Measurements from ENCODE around the gene TANK. TPM values are rescaled to one million over a fixed set of nuclear protein-coding genes. Genes with fewer than 3 reads are reported as not detected.
"Not testable (repeated sequence)": the region's sequence is repeated elsewhere in the genome, so short reads cannot be mapped to it uniquely, and the experiment has no call there.

The TANK gene
- total and polyA plus RNA-seq, 5 donors, result 24.1 to 40.9 (median 26.9) TPM

DNA sequence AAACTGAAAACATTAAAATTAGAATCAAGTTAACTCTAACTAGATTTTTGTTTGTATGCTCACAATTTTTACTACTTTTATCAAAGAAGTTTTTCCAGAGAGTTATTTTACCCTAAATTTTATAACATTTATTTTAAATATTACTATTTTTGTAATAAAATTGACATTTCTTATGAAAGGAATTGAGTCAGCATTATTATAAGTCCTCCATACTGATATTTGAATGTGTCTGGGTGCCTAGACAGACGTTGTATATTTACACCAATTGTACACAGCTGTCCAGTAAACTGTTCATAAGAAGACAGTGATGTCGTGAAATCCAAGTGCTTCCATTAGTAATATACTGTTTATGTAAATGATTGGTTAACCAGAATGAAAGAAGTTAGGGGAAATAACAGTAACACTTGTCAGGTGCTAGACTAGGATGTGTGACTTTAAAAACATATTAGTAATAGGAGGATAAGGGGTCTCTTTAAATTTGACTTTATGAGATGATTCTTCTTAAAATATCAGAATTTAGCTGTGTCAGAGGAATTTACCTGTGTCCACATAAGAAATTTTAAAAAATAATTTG lies 73.7 kb downstream of the TANK start:
- Histone ChIP-seq H3K27ac (ENCODE audit: low read length) (no peak overlapping the region), H3K9me3 (ENCODE audit: control insufficient read depth, low read length) (no peaks in the 10 kb centered on the region), H3K4me3 (ENCODE audit: low read length) (no peak overlapping the region), H3K4me1 (ENCODE audit: control insufficient read depth, insufficient read depth, low read length) (peaks cover 2% of the 10 kb centered on the region), H3K27me3 (ENCODE audit: control insufficient read depth, insufficient read depth) (no peaks in the 10 kb centered on the region)
- no peak for ATAC-seq
- WGBS, result 89% methylated on average over 2 of the region's 2 CpGs
- intact Hi-C loops (cut with DNase I), result loop anchor here in 1 of 4 donors (5.0 kb wide), 1 partner anchor 38 kb away; no protein-coding TSS in a partner anchor
- DNase-seq, result no peak

DNA sequence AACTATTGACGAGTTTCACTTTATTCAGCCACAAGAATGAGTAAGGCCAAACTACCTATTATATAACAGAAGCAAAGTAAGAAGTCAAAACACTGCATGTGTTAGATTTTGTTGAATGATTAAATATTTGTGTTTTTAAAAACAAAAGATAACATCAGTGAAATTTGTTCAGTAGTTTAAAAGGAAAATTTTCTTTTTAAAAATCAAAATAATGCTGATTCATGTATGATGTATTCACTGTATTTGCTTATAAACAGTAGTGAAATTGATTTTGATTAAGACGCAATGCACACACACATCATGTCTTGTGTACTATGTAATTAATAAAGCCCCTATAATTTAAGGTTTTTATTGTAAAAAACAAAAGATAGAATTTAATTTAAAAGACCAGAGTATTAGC lies 74.4 kb downstream of the TANK start:
- 88% methylated on average over 2 of the region's 2 CpGs for WGBS
- Histone ChIP-seq H3K27me3 (ENCODE audit: control insufficient read depth, insufficient read depth) (no peaks in the 10 kb centered on the region), H3K4me1 (ENCODE audit: control insufficient read depth, insufficient read depth, low read length) (peaks cover 2% of the 10 kb centered on the region), H3K9me3 (ENCODE audit: control insufficient read depth, low read length) (no peaks in the 10 kb centered on the region), H3K4me3 (ENCODE audit: low read length) (no peak overlapping the region), H3K27ac (ENCODE audit: low read length) (no peak overlapping the region)
- DNase-seq (no peak), ATAC-seq (no peak)
- intact Hi-C loops (cut with DNase I), result loop anchor here in 1 of 4 donors (5.0 kb wide), 1 partner anchor 38 kb away; no protein-coding TSS in a partner anchor

DNA sequence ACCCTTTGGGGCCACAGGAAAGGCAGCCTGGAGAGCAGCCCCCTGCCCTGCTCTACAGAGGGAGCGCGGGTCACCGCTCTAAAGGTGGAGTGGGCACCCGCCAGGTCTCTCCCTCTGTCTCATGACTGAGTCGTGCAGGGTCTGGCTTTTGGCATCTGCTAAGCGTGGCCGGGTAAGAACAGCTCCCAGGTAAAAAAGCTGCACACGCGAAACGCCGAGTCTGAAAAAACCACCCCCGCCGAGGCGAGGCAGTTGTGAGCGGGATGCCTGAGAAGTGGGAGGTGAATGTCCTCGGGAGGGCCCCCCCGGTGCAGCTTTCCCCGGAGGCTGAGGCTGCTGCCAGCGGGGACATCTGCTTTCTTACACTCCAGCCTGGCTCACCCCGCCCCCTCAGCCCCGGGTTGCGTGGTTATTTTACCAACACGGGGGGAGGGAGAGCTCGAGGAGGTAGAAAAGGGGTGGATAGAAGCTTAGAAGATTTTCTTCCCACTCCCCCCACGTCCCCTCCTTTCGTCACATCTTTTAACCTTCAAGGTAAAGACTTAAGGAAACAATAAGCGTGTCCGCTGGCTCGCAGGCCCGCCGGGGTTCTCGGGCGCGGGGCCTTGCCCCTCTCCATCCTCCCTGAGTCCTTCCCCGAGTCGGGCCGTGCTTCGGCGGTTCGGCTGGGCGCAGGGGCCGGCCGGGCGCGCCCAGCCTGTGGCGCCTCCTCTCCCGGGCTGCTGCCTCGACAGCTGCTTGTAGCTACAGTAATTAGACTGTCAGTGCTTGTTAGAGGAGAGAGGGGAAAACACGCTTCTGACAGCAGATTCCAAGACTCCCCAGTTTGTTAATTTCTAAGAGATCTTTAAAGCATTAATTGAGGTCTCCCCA lies 77.4 kb downstream of the TANK start:
- Histone ChIP-seq H3K27me3 (ENCODE audit: control insufficient read depth, insufficient read depth) (no peaks in the 10 kb centered on the region), H3K9me3 (ENCODE audit: control insufficient read depth, low read length) (no peaks in the 10 kb centered on the region), H3K4me3 (ENCODE audit: low read length) (peak overlapping the region; percentile 77), H3K4me1 (ENCODE audit: control insufficient read depth, insufficient read depth, low read length) (peaks cover 2% of the 10 kb centered on the region), H3K27ac (ENCODE audit: low read length) (no peak overlapping the region)
- intact Hi-C loops (cut with DNase I), result no loop called here
- peak; percentile 88 for ATAC-seq
- WGBS, result 5% methylated on average over 49 of the region's 49 CpGs
- peak; percentile 49 to 80 (median 73) for DNase-seq

DNA sequence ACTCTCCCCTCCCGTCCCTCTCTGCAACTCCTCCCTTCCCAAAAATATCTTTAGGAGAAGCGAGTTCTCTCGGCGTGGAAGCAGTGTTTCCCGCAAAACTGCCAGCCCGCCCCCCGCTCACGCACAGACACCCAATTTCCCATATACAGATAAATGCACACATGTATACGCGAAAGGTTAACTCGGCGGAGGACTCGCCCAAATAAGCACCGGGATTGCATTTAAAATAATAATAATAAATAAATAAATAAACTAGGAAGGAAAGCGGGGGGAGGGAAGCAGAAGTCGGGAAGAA lies 78.0 kb downstream of the TANK start:
- Histone ChIP-seq H3K27ac (ENCODE audit: low read length) (no peak overlapping the region), H3K9me3 (ENCODE audit: control insufficient read depth, low read length) (no peaks in the 10 kb centered on the region)
- intact Hi-C loops (cut with DNase I), result no loop called here

DNA sequence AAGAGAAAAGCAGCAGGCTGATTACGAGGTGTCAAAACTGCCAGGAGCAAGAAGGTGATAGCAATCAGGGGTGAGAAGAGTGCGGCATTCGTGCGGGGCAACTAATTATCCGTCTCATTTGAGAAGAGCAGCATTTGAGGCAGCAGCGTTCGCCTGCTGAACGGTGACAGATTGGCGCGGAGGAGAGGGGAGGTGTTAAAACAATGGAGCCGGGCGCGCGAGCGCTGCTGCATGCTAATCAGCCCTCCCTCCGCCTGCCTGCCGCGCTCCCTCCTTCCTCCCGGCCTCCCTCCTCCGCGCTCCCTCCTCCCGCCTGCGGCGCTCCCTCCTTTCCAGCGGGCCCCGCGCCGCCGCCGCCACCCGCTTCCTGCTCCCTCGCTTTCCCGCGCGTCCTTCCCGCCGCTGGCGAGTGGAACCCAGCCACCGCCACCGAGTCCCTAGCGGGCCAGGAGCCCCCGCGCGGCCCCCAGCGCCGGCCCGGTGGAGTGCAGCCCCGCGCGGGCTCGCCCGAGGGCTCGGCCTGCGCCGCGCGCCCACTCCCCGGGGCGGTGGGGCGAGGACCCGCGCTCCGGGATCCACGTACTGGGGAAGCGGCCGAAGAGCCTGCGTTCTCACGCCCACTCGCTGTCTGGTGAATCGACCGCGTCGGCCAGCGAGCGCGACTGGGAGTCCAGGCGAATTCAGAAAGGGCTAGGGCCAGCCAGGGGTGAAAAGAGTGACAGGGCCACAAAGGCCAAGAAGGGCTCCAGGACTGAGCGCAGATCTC lies 78.5 kb downstream of the TANK start:
- H3K27me3 ChIP-seq (ENCODE audit: control insufficient read depth, insufficient read depth), result no peaks in the 10 kb centered on the region
- peak; percentile 63 to 89 (median 87) for DNase-seq
- intact Hi-C loops (cut with DNase I), result no loop called here

More for the DNA sequence above, 78.0 kb downstream of the TANK start:
- ATAC-seq, result no peak
- Histone ChIP-seq H3K4me3 (ENCODE audit: low read length) (peak overlapping the region; percentile 77), H3K27me3 (ENCODE audit: control insufficient read depth, insufficient read depth) (no peaks in the 10 kb centered on the region), H3K4me1 (ENCODE audit: control insufficient read depth, insufficient read depth, low read length) (peaks cover 2% of the 10 kb centered on the region)
- DNase-seq, result peak; percentile 10 to 48 (median 30)
- under 1% methylated on average over 16 of the region's 16 CpGs for WGBS

DNA sequence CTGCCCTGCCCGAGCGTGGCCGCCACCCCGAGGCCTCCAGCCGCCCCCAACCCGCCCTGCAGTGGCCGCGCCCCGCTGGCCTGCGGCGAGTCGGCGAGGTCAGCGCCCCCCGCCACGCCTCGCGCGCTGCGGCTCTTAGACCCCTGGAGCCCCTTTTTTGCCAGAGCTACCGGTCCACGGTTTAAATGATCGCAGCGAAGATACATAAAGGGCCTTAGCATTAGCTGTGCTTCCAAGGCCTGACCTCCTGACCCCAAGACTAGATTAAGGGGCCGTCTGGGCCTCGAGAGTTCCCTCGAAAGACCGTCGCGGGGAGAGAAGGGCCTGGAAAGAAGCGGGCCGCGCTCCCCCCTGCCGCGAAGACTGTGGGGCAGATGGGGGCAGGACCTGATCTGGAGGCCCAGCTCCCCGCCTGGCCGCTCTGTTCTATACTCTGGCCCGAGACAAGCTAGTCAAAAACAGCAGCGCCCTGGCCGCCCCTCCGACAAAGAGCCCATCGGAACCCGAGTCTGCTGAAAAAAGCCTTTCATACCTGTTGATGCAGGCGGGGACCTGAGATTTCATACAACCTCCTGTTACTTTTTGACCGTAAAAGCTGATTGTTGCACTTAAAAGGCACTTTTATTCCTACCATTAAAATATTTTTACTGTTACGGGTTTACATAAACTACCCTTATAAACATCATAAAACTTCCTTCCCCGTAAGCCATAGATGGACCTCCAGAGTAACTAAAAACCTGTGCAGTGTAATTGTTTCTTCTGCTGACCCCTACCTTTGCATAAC lies 79.3 kb downstream of the TANK start:
- 91% methylated on average over 47 of the region's 47 CpGs for WGBS
- peak; percentile 7 to 10 for ATAC-seq
- intact Hi-C loops (cut with DNase I), result no loop called here

More for the DNA sequence above, 78.5 kb downstream of the TANK start:
- H3K9me3 ChIP-seq (ENCODE audit: control insufficient read depth, low read length), result no peaks in the 10 kb centered on the region
- peaks cover 2% of the 10 kb centered on the region for H3K4me1 ChIP-seq (ENCODE audit: control insufficient read depth, insufficient read depth, low read length)
- peak overlapping the region; percentile 77 for H3K4me3 ChIP-seq (ENCODE audit: low read length)
- no peak overlapping the region for H3K27ac ChIP-seq (ENCODE audit: low read length)
- 2% methylated on average over 77 of the region's 78 CpGs for WGBS
- ATAC-seq, result peak; percentile 87 to 89

DNA sequence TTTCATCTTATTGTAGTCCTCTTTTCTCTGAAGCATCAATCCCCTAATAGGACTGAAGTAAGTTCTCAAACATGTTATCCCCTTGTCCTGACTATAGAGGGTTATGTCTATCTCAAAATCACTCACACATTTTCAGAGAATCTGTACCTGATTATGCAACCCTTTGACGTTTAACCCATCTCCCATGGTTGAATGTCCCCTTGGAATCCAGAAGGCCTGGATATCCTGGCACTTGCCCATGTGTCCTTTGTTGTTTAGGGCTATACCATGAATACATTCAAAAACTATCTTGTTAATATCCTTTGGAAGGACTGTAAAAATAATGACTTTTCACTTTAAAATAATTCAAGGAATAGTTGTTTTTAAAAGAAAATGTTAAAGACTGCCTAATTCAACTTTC lies 81.7 kb downstream of the TANK start:
- no peak overlapping the region for H3K4me3 ChIP-seq (ENCODE audit: low read length)
- peaks cover 2% of the 10 kb centered on the region for H3K4me1 ChIP-seq (ENCODE audit: control insufficient read depth, insufficient read depth, low read length)
- H3K27ac ChIP-seq (ENCODE audit: low read length), result no peak overlapping the region
- WGBS, result 51% methylated on average over 1 of the region's 1 CpG
- DNase-seq (no peak), ATAC-seq (no peak)
- no peaks in the 10 kb centered on the region for H3K9me3 ChIP-seq (ENCODE audit: control insufficient read depth, low read length)
- no peaks in the 10 kb centered on the region for H3K27me3 ChIP-seq (ENCODE audit: control insufficient read depth, insufficient read depth)
- intact Hi-C loops (cut with DNase I), result no loop called here

More for the DNA sequence above, 79.3 kb downstream of the TANK start:
- H3K27me3 ChIP-seq (ENCODE audit: control insufficient read depth, insufficient read depth), result no peaks in the 10 kb centered on the region
- DNase-seq, result peak; percentile 12 to 44 (median 35)
- peaks cover 2% of the 10 kb centered on the region for H3K4me1 ChIP-seq (ENCODE audit: control insufficient read depth, insufficient read depth, low read length)
- H3K27ac ChIP-seq (ENCODE audit: low read length), result no peak overlapping the region
- no peaks in the 10 kb centered on the region for H3K9me3 ChIP-seq (ENCODE audit: control insufficient read depth, low read length)
- H3K4me3 ChIP-seq (ENCODE audit: low read length), result no peak overlapping the region

DNA sequence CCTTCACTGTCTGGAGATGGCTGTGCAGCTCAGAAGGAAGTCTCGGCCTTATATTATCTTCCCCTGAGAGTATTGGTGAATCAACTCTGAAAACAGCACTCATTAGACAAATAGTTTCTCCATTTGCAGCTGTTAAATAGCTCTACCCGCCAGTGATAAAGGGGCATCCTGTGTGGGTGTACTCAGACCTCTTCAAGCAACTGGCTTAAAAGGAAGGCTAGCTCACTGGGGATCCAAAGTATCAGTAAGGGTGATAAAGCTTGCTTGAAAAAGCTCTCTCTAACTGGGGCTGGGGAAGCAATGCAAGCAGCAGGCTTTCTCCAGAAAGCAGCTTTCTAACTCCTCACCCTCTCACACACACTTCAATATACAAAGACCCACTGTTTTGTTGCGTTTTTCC lies 83.1 kb downstream of the TANK start:
- intact Hi-C loops (cut with DNase I), result no loop called here
- no peak for ATAC-seq

DNA sequence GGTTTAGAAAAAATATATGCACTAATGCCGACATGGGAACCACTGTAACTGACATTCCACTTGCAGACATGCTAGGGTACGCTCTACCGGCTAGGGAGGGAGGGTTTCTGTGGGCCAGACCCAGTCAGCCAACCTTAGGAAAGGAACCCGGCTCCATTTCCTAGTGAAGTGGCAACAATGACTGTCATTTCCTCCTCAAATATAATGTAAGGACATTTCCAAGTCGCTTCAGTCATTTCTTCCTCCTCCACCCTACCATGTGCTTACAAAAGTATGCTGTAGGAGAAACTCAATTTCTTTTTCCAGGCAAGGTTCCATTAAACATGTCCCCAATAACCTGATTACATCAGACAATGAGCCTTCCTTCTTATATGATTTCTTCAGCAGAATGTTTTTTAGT lies 83.7 kb downstream of the TANK start:
- Histone ChIP-seq H3K9me3 (ENCODE audit: control insufficient read depth, low read length) (no peaks in the 10 kb centered on the region), H3K27me3 (ENCODE audit: control insufficient read depth, insufficient read depth) (peaks cover 3% of the 10 kb centered on the region), H3K27ac (ENCODE audit: low read length) (no peak overlapping the region), H3K4me1 (ENCODE audit: control insufficient read depth, insufficient read depth, low read length) (no peaks in the 10 kb centered on the region), H3K4me3 (ENCODE audit: low read length) (no peak overlapping the region)
- ATAC-seq (no peak), DNase-seq (no peak)
- intact Hi-C loops (cut with DNase I), result no loop called here
- WGBS, result 85% methylated on average over 5 of the region's 5 CpGs

More for the DNA sequence above, 83.1 kb downstream of the TANK start:
- H3K4me1 ChIP-seq (ENCODE audit: control insufficient read depth, insufficient read depth, low read length), result no peaks in the 10 kb centered on the region
- no peak overlapping the region for H3K4me3 ChIP-seq (ENCODE audit: low read length)
- H3K27me3 ChIP-seq (ENCODE audit: control insufficient read depth, insufficient read depth), result peaks cover 3% of the 10 kb centered on the region
- H3K27ac ChIP-seq (ENCODE audit: low read length), result no peak overlapping the region
- DNase-seq, result no peak
- H3K9me3 ChIP-seq (ENCODE audit: control insufficient read depth, low read length), result no peaks in the 10 kb centered on the region
- 65% methylated on average over 3 of the region's 3 CpGs for WGBS

DNA sequence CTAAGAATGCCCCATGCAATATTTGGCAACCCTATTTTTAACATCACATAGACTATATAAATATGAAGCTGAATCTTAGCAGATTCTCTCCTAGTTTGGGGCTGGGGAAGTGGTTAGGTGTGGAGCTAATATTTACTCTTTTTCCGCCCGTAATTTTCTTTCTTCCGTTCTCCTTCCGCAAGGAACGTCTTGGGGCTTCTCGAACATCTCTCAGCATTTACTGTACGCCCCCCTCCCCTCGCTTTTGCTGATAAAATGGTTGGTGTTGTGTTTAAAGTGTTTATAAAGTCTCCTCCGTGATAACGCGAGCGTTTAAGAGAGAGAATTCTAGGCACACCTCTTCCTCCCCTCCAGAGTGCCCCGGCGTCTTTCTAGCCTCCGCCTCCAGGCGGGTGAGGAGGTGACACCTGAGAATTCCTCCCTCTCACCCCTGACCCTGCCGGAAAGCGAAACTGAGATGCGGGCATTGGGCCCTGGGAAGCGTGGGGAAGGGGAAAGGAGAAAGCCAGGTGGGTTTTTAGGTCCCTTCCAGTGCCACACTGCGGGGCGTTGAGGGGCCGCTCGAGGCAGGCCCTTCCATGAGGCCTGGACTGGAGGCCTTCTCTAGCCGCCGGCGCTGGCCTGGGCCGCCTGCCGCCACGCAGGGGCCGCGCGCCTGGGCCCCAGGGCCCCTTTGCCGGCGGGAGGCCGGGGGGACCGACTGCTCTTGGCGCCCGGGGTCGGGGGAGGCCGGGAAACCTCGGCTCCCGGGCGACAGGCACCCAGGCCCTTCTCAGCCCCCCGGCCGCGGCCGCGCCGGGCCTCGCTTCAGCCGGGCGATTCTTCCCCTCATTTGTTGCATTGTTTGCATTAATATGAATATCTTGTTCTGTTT lies 84.4 kb downstream of the TANK start:
- intact Hi-C loops (cut with DNase I); H3K27me3 ChIP-seq (ENCODE audit: control insufficient read depth, insufficient read depth); H3K4me3 ChIP-seq (ENCODE audit: low read length); H3K27ac ChIP-seq (ENCODE audit: low read length); H3K9me3 ChIP-seq (ENCODE audit: control insufficient read depth, low read length); H3K4me1 ChIP-seq (ENCODE audit: control insufficient read depth, insufficient read depth, low read length): not testable (repeated sequence)
- WGBS, result 47% methylated on average over 41 of the region's 53 CpGs
- peak; percentile 21 to 60 for ATAC-seq
- peak in 2 of 3 donors; percentile 39 to 42 for DNase-seq
